ENCODE data around the gene PRMT2.
"Not testable (repeated sequence)": the region's sequence is repeated elsewhere in the genome, so short reads cannot be mapped to it uniquely, and the experiment has no call there.

PRMT2 gene

DNA sequence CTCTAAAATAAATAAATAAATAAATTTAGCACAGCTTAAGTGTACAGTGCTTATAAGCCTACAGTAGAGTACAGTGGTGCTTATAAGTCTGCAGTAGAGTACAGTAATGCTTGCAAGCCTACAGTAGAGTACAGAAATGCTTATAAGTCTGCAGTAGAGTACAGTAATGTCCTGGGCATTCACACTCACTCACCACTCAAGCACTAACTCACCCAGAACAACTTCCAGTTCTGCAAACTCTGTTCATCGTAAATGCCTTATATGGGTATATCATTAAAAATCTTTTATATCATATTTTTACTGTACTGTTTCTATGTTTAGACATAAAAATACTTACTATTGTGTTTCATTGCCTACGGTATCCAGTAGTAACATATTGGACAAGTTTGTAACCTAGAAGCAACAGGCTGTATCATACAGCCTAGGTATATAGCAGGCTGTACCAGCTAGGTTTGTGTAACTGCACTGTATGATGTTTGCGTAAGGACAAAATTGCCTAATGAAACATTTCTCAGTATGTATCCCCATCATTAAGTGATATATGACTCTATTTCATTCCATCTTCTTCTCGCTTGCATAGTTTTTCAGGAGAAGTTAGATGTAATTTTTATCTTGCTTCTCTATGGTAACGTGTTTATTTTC, 16.6 kb upstream of the PRMT2 start:
- DNase-seq: no peak

DNA sequence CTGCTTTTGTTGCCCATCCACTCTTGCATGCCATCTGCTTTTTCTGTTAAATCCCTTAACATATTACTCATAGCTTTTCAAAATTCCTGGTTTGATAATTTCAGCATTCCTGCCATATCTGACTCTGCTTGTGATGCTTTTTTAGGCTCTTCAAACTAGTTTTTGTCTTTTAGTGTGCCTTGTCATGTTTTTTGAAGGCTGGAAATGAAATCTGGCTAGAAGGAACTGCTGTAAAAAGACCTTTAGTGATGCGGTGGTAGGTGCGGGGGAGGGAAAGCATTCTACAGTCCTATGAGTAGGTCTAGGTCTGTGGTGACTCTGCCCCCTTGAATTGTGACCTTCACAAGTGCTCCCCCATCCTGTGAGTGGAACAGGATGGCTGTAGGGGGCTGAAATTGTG, 15.6 kb upstream of the PRMT2 start:
- no peak for DNase-seq

DNA sequence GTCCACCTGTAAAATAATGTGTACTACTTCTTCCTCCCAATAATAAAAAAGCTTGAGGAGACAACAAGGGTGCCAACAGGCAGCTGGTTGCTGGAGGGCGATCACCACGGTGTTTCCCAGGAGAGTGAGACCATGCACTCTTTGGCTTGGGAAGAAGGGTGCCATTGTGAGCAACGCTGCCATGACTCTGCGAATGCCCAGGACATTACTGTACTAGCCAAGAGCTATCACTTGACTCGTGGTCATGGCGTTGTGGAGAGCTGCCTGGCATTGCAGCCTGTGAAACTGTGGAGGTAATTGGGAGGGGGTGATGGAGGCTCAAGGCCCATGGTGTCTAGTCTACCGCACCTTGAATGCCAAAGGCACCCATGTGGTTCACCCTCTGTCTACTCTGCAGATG, 14.6 kb upstream of the PRMT2 start:
- no peak for DNase-seq

DNA sequence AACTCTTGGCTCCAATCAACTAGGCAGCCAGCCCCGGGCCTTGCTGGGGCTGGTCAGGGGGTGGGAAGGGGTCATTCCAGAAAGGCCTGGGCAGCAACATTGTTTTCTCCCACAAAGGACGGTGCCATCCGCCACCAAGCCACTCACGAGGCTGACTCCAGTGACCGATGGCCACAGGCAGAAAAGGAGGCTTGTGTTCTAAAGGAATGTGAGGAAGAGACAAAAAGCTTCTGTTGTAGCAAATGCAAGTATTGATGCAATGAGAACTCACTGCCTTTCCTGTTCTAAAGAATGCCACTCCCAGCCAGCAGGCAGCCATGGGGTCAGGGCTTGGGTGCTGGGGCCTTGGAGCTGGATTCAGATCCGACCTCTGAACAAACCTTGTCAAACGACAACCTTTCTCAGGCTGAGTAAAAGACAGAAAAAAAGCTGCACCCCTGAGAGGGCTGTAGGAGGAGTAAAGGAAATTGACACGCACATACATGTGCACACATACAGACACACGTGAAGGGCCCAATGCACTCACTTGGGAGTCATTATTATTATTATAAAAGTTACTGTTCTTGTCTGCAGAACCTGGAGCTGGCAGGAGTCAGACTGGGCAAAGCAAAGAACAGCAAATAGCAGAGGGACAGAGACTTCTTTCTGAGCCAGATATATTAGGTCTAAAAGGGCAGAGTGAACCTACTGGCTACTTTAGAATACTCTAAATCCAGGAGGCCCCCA, 13.9 kb upstream of the PRMT2 start:
- no peak for DNase-seq

DNA sequence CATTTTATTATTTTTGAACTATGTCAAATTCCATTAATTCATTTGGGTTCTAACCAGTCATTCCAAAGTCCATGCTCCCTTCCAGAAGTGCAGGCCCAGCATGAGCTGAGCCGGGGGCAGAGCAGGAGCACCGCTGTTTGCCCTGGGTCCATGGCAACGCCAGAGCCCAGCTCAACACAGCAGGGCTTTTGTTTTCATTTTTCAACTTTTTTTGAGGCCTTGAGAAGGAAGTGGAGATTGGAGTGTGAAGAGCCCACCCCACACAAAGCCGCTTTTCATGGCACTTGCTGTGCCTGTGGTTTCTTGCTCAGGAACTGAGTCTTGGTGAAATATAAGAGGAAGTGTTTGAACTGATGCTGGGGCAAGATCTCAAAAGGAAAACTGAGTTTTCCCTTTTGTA, 13.2 kb upstream of the PRMT2 start:
- DNase-seq: no peak

DNA sequence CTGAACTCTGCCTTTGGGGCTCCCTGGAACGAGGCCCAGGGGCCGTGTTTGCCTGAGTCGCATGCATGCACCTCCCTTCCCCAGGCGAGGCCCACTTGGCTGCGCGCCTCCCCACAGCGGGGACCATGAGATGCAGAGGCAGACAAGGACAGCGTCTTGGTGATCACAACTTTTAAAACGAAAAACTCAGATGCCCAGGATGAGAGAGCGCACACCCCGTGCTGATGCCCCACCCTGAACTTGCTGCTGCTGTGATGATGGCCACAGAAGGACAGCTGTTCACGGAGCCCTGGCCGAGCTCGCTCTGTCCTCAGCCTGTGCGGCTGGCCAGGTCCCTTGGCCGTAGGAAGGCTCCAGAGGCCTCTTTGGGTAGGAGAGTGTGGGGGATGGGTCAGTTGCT, 11.4 kb upstream of the PRMT2 start:
- DNase-seq: no peak

DNA sequence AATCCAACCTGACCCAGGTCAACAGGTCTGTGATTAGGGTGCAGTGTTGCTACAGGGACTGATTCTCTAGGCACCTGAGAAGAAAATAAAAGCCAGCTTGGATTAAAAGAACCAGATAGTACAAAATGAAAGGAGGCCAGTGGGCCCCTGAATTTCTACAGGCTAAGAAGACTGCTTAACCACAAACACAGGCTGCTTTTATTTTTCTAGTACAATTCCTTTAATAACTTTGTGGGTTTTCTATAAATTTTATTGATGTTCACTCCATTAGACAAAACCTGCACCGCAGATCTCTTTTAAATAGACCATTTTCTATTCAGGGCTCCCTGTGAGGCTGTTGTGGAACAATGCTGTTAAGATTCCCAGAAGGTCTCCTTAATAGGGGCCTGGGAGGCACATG, 9.7 kb upstream of the PRMT2 start:
- no peak for DNase-seq

DNA sequence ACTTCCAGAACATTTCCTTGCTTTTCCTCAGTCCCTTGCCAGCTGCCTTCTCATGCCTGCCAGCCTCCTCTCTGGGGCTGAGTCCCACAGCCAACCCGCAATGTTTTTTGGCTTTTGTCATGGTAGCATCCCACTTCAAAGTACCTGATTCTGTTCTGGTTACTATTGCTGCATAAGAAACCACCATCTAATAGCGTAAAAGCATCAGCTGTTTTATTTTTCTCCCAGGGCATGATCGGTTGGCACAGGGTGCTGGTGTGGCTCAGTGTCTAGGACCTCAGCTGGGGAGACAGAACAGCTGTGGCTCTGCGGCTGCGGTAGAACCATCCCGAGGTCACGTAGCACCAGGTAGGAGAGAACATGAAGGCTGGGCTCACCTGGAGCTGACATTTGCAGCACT, 8.9 kb upstream of the PRMT2 start:
- DNase-seq: no peak

DNA sequence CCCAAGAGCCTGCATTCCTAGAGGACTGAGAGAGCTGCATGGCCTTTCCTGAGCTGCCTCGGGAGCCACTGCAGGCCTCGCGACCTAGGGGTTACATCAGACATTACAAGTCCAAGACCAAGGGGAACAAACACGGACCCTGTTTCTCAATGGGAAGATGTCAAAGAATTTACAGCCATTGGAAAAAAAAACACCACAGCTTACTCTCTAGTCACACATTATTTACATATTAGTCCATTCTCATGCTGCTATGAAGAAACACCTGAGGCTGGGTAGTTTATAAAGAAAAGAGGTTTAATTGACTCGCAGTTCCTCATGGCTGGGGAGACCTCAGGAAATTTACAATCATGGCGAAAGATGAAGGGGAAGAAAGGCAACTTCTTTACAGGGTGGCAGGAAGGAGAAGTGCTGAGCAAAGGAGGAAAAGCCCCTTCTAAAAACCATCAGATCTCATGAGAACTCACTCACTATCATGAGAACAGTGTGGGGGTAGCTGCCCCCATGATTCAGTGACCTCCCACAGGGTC, 8.4 kb upstream of the PRMT2 start:
- no peak for DNase-seq

DNA sequence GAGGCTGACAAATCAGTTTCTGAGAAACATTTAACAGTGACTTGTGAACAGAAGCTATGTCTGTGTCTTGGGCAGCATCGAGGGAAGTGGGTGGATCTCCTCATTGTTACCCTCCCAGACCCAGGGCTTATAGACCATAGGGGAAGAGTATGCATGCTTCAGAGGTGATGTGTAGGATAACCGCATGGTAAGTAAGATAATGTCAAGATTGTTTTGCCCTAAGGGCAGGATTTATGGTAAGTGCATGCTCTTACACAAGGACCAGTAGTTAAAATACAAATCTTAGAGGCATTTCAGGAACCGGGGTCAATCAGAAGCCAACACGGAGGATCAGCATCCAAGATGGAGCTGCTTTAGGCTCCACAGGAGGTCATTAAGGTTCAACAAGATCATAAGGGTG, 7.7 kb upstream of the PRMT2 start:
- no peak for DNase-seq

DNA sequence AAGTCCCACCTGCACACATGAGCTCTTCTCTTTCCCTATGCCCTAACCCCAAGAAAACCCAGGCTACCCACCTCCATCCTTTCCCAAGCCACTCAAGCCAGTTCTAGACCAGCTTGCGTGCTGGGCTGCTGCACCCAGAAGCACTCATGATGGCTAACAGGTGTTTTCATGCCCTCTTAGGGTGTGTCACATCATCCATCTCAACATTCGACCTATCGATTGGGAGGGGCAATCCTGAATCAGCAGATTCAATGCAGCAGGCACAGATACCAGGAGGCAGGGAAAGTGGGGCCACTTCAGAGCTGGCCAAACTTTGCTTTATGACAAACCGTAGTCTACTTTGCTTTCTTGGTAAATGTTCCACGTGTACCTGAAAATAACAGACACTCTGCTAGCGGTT, 6.6 kb upstream of the PRMT2 start:
- no peak for DNase-seq

DNA sequence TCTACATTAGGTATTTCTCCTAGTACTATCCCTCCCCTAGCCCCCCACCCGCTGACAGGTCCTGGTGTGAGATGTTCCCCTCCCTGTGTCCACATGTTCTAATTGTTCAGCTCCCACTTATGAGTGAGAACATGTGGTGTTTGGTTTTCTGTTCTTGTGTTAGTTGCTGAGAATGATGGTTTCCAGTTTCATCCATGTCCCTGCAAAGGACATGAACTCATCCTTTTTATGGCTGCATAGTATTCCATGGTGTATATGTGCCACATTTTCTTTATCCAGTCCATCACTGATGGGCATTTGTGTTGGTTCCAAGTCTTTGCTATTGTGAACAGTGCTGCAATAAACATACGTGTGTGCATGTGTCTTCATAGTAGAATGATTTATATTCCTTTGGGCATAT, 4.6 kb upstream of the PRMT2 start:
- DNase-seq: not testable (repeated sequence)

DNA sequence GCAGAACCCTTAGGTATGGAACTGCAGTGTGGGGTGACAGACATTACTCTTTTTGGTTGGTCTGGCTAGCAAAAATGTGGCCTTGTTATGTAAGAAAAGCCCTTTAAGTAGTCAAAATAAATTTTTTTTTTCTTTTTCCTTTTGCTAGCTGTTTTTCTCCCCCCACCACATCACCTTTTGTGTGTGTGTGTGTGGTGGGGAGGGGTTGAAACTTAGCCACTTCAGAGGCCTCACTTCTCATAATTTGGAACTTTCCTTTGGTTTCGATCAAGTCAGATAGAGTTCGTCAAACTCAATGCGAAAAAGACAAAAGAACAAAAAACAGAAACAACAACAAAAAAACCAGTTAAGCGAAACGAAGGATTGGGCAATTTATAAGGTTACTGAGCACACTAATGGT, 1.9 kb upstream of the PRMT2 start:
- no peak for DNase-seq

DNA sequence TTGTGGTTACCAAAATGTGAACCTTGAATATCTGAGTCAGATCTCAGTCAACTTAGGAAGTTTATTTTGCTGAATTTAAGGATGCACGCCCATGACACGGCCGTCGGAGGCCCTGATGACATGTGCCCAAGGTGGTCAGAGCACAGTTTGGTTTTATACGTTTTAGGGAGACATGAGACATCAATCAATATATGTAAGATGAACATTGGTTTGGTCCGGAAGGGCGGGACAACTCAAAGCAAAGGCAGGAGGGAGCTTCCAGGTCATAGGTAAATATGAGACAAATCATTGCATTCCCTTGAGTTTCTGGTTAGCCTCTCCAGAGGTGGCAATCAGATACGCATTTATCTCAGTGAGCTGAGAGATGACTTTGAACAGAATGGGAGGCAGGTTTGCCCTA, 1.0 kb upstream of the PRMT2 start:
- DNase-seq: no peak

DNA sequence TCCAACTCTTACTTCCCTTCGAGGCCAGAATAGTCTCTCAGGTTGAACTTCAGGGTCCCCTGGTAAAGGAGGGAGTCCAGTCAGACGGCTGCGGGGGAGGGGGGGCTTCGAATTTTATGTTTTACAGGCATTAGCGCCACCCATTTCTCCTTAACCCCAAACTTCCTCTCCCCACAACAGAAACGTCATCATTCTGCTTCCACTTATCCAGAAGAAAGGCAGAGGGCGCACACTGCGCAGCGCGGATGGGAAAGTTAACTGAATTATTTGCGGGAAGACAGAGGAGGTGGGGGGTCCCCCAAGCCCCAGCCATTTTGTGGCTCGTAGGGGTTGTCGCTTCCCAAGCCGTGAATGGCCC, 529 bp upstream of the PRMT2 start:
- no peak for DNase-seq

DNA sequence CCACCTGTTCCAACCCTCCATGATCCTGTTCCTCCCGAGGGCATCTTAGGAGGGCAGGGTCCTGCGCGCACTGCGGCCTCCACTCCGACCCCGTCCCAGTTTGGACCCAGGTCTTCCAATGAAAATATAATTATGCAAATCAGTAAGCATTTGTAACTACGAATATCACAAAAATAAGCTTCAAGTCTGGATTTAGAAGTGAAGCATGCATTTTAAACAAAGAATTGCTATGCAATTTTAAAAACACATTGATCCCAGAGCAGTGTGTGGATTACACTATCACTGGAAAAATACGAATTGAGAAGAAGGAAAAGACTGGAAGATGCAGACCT, 673 bp downstream of the PRMT2 start:
- no peak for DNase-seq

DNA sequence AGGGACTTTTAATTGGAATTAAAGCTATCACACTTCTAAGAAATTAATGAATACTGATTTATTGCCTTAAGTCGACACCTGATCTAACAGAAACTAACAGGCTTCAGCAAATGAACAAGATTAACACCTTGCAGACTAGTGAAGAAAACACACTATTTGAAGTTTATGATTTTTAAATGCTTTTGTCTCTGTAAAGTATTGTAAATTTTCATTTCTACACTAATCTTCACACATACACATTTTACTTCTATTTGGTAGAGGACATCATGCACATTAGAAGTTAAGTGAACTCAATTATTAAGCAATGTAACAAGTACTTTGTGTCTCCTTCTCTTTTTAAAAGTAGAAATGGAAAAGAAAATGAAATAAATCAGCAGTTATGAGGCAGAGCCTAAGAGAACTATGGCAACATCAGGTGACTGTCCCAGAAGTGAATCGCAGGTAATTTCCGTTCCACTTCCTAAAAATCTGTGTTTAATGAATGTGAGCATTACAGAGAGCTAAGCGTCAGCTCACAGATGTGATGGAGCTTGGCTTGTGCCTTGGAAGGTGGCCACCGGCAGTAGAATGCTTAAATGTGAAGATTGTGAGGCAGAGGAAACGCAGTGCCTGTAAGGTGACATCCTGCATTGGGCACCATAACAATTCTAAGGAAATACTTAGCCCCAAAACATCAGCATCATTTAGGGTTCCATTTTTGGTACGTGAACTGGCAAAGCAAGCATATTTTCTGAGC, 1.2 kb downstream of the PRMT2 start:
- no peak for DNase-seq

DNA sequence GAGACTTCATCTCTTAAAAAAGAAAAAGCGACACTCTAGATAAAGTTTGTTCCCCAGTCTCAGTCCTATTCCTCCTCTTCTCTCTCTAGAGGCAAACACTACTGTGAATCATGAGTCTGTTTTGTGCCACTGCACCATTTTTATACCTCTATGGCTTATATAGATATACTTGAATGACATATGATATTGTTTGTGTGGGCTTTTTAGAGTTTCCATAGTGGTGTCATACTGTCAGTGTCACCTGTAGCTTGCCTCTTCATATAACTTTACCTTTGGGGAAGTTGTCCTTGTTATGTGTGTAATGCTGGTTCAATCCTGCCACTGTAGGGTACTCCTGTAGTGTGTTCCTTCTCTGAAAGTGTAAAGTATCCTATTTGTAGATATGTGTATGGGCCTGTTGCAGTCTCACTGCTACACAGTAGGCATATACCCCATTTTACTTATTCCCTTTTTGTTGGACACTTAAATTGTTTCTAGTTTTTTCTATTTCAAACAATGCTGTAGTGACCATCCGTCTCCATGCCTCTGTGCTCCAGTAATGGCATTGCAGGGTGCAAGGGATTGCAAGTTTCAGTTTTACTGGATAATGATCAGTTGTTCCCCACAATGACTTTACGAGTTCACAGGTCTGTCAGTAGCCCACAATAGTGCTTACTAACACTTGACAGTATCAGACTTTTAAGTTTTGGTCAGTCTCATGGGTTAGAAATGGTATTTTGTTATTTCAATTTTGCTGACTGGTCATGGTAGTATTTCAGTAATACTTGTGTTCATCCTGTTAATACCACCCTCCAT, 2.7 kb downstream of the PRMT2 start:
- DNase-seq: no peak

DNA sequence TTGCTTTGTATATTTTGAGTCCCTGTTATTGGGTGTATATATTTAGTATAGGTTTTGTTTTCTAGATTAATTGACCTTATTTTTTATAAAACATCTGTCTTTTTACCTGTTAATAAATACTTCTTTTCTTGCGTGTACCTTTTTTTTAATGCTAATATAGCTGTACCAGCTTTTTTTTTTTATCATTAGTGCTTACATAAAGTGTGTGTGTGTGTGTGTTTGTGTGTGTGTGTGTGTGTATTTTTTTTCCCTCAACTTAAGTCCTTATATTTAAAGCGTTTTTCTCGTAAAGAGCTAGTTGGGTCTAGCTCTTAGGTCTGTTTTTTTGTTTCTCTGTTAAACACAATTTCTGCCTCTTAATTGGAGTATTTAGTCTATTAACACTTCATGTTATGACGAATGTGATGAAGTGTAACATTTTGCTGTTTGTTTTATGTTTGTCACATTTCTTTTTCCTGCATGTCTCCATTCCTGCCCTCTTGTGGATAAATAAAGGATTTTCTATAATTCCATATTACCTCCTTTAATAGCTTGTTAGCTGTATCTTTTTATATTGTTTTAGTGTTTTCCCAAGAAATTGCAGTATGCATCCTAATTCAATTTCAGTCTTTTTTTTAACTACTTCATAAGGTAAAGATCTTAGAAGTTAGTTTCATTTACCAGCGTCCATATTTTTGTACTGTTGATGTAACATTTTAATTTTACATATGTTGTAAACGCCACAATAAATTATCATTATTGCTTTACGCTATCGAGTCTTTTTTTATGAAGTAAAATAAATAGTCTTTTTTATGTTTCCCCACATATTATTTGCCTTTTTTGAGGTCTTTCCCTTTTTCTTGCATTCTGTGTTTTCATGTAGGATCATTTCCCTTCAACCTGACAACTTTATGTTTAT, 4.3 kb downstream of the PRMT2 start:
- no peak for DNase-seq

DNA sequence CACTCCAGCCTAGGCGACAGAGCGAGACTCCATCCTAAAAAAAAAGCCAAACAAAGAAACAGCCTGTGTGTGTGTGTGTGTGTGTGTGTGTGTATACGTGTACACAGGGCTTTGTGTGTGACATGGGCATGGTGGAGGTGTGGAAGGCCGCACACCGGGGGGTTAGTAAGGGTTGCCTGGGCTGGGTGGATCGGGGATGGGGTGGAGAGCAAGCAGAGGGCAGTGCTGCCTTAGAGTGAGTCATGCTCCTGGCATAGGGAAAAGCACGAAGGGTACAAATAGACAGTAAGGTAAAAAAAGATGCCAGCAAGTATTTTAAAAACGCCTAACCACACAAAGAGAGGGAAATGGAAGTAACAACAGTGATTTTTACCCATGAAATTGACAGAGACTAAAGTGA, 6.2 kb downstream of the PRMT2 start:
- no peak for DNase-seq

DNA sequence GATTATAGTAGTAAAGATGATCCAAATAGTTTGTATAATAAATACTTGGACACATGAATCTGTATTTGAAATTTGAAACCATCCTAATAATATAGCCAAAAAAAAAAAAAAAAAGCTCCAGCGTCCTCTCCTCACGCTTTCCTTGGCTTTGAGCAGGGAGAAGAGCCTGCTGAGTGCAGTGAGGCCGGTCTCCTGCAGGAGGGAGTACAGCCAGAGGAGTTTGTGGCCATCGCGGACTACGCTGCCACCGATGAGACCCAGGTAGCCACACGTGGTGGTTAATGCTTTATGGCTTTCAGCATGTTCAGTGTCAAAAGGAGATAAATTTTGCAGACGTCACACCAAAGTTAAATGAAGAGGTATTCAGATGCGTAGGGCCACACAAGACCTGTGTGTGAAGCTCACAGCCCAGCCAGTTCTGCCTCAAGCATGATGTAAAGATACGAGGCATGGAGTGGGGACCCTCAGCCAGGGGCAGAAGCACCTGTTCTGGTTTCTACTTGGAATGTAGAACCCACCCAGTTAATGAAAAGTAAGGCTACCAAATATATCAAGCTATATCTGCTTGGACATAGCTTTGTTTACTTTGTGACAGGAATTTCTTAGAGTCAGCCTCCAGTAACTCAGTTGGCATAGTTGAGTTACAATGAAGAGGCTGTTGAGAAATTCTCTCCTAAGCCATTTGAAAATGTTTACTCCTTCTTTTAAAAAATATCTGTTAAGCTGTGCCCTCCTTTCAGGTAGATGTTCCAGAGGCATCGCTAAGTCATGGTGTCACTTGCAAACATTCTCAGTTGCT, 8.1 kb downstream of the PRMT2 start:
- DNase-seq: no peak

DNA sequence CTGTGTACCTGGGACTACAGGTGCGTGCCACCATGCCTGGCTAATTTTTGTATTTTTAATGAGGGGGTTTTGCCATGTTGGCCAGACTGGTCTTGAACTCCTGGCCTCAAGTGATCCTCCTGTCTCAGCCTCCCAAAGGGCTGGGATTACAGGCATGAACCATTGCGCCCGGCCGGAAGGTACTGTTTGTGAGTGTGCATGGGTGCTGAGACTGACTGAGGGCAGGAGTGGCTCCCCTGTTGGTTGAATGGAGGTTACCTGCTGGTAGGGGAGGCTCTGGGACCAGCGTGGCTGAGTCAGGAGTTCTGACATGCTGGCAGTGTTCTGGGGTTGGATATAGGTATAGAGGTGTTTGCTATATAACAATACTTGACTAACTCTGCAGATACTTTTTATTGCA, 10.4 kb downstream of the PRMT2 start:
- DNase-seq: no peak
